Adrenal gland (tissue), 12 donors: ENCODE measurements around the gene CDKAL1. TPM values are rescaled to one million over a fixed set of nuclear protein-coding genes. Genes with fewer than 3 reads are reported as not detected.

Experiments used
- DNase-seq, 7 donors: peaks; one replicate each; pipeline ENCODE4 v3.0.0-alpha.2; 2019 to 2020
- H3K27ac ChIP-seq, 5 donors: fragments of 200-600 bp; sonication (generic) in 4 of 5; 1 replicate in 3 of 5; 2 replicates in 2 of 5; pipeline versions ENCODE4 v1.5.1 to v1.8.0; 2016 to 2020; ENCODE audit warnings: mild to moderate bottlenecking in 1 of 5
- H3K27me3 ChIP-seq: fragments of 200-600 bp; 2 replicates; pipeline ENCODE4 v1.8.0; 2021
- H3K36me3 ChIP-seq, 2 donors: fragments of 200-600 bp; replicated peaks in 1 of 2; 1 replicate in 1 of 2; 2 replicates in 1 of 2; pipeline versions ENCODE4 v1.5.1 to v1.8.0; 2018 to 2022
- H3K4me1 ChIP-seq, 2 donors: fragments of 200-600 bp; replicated peaks in 1 of 2; 1 replicate in 1 of 2; 2 replicates in 1 of 2; pipeline versions ENCODE4 v1.5.1 to v1.8.0; 2018 to 2021
- H3K4me3 ChIP-seq, 4 donors: fragments of 200-600 bp; sonication (generic) in 3 of 4; one replicate each; pipeline ENCODE4 v1.5.1; 2016 to 2018
- H3K9me3 ChIP-seq, 3 donors: fragments of 200-600 bp; sonication (generic) in 1 of 3; replicated peaks in 1 of 3; 1 replicate in 2 of 3; 2 replicates in 1 of 3; pipeline versions ENCODE4 v1.5.1 to v1.8.0; 2016 to 2021
- CTCF ChIP-seq, 6 experiments: fragments of 450-650 bp in 4 of 6; fragments of 200-600 bp in 2 of 6; sonication (generic) in 1 of 6; IDR thresholded peaks; 1 replicate in 5 of 6; 2 replicates in 1 of 6; pipeline versions ENCODE4 v1.5.1 to v1.8.0; 2016 to 2021; ENCODE audit warnings: antibody characterized with exemption in 6 of 6, mild to moderate bottlenecking in 2 of 6, moderate library complexity in 1 of 6
- POLR2A ChIP-seq, 2 donors: fragments of 450-650 bp; IDR thresholded peaks; one replicate each; pipeline ENCODE4 v1.6.1; 2017; ENCODE audit warnings: antibody characterized with exemption in 2 of 2, mild to moderate bottlenecking in 2 of 2, moderate library complexity in 1 of 2
- WGBS, 4 donors: extraction: QIAGEN DNeasy Blood & Tissue Kit in 2 of 4; methylation state at CpG; one replicate each; pipeline versions ENCODE4 v1.1.5 to v1.1.7; 2013 to 2017; 5-methylcytosine and 5-hydroxymethylcytosine counted together
- intact Hi-C, 2 donors: fragments of 100-400 bp; cut with DNase I; formaldehyde crosslinking; loops; one replicate each; pipeline versions ENCODE4 v1.14.1 to v1.15.0; 2022 to 2023
- polyA plus RNA-seq, 3 donors: library from polyadenylated mRNA; stranded (reverse); fragments of 200-250 nt in 2 of 3; fragments of 350-450 nt in 1 of 3; fragmentation: Illumina TruSeq in 1 of 3; extraction: RNeasy Lipid Tissue Mini Kit (QIAGEN cat#74804) in 1 of 3; gene quantifications; one replicate each; pipeline ENCODE4 v1.2.3, GENCODE V29; 2013 to 2014
- total RNA-seq, 9 donors: library from RNA; depleted of rRNA in 4 of 9; stranded (reverse); fragments of >200 nt in 4 of 9; fragments of 120-200 nt in 1 of 9; fragmentation: NEBNext Ultra II Directional in 1 of 9; extraction: Animal tissue kit (Norgen Biotek cat#: 25700) in 1 of 9; gene quantifications; one replicate each; pipeline versions ENCODE4 v1.1.0 to v1.2.4, GENCODE V29; 2013 to 2023
- donor health status: healthy with polysubstance abuse.
- donor health status: Bipolar disorder and iron deficiency.
- donor health status: DM: yes; HTN: yes; CAD: no.
- donor health status: DM: no; HTN: no; CAD: no.
- donor health status: DM: no; HTN: no; CAD: no.
- donor health status: DM: yes; HTN: yes; CAD: no.

CDKAL1 gene
- total and polyA plus RNA-seq, 12 donors: 3.9 to 21.1 (median 10.6) TPM

DNA sequence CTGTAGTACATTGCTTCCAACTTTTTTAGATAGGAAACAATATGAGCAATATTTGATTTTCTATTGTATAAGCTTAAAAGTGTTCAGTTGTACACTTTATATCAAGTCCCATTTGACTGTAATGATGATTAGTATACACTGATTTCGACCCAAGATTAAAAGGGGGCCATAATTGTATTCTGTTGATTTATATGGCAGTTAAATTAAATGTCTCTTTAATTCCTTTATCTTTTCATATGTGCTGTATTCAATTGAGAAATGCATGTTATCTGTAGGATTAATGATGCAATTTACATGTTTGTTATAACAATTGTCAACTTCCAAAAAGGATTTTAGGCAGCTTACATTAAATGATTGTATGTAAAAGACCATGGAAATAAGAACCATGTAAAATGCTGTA is 317.5 kb downstream of the CDKAL1 start:
- intact Hi-C loops: no loop called here
- DNase-seq: no peak
- H3K27ac ChIP-seq: no peak overlapping the region
- H3K4me1 ChIP-seq: no peaks in the 10 kb centered on the region
- no peaks in the 10 kb centered on the region for H3K27me3 ChIP-seq
- H3K9me3 ChIP-seq: no peaks in the 10 kb centered on the region
- no peak for TF ChIP-seq POLR2A (IDR thresholded peaks at IDR 0.05)
- TF ChIP-seq CTCF (IDR thresholded peaks at IDR 0.05): no peak
- 80 to 97% (median 88%) methylated on average over 1 of the region's 1 CpG for WGBS, 4 donors
- no peaks in the 10 kb centered on the region for H3K36me3 ChIP-seq
- no peak overlapping the region for H3K4me3 ChIP-seq

- intact Hi-C loops: no loop called here
- no peak for TF ChIP-seq POLR2A (IDR thresholded peaks at IDR 0.05)
- TF ChIP-seq CTCF (IDR thresholded peaks at IDR 0.05): no peak
- Histone ChIP-seq H3K4me1 (no peaks in the 10 kb centered on the region), H3K4me3 (no peak overlapping the region), H3K9me3 (no peaks in the 10 kb centered on the region), H3K27ac (no peak overlapping the region), H3K36me3 (no peaks in the 10 kb centered on the region), H3K27me3 (no peaks in the 10 kb centered on the region)
- 82 to 89% (median 87%) methylated on average over 3 of the region's 3 CpGs for WGBS, 4 donors
- DNase-seq: no peak
Measured at GRCh38 chr6:20853828-20854227, 319.6 kb downstream of the CDKAL1 start.

DNA sequence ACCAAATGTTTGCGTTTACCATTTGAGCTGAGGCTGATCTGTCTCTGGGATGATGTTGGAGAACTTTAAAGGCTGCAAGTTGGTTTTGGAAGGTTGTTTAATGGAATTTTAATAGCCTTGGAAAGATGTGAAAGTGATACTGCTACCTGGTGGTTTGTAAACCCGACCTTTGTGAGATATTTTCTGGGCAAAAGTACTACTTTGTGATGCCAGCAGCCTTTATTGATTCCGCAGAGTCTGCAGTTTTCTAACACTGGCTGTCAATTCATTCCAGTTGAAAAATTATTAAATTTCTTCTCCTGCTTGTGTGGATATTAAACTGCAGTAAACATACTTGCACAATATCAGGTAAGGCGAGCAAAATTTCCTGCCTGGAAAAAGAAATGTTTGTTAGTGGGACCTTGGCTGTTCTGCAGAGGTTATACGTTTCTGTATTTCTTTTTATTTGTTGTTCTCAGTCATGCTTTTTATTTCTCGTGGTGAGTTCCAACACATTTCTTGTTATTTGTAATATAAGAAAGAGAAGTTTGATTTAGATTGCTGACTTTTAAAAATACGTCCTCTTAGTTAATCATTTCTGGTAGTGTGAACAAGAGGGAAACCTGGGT is 322.5 kb downstream of the CDKAL1 start:
- Histone ChIP-seq H3K4me3 (no peak overlapping the region), H3K4me1 (no peaks in the 10 kb centered on the region), H3K27ac (no peak overlapping the region), H3K36me3 (no peaks in the 10 kb centered on the region), H3K9me3 (no peaks in the 10 kb centered on the region), H3K27me3 (no peaks in the 10 kb centered on the region)
- DNase-seq: no peak
- TF ChIP-seq CTCF (IDR thresholded peaks at IDR 0.05): no peak
- no peak for TF ChIP-seq POLR2A (IDR thresholded peaks at IDR 0.05)
- intact Hi-C loops: no loop called here
- WGBS, 4 donors: 90 to 93% (median 93%) methylated on average over 7 of the region's 7 CpGs

DNA sequence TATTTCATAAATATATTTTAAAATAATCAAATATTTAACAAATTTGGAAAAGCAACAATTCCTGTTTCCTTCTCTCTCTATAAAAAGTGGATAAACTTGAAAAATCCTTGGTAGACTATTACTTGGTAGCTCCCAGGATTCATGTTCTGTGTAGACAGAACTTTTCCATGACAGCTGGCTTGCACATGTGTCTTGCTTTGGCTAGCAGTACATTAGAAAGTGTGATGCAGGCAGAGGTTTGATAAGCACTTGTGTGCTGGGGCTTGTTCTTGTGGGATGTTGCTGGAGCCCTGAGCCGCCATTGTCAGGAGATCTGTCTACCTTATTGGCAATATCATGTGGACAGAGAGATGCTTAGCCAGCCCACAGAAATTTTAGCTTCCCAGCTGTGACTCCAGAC is 327.2 kb downstream of the CDKAL1 start:
- TF ChIP-seq POLR2A (IDR thresholded peaks at IDR 0.05) (no peak), CTCF (IDR thresholded peaks at IDR 0.05) (no peak)
- Histone ChIP-seq H3K4me1 (no peaks in the 10 kb centered on the region), H3K27ac (no peak overlapping the region), H3K4me3 (no peak overlapping the region), H3K27me3 (no peaks in the 10 kb centered on the region), H3K36me3 (no peaks in the 10 kb centered on the region), H3K9me3 (no peaks in the 10 kb centered on the region)
- no peak for DNase-seq
- 91 to 100% (median 100%) methylated on average over 1 of the region's 1 CpG; no CpG with 5 or more reads in 1 of the 4 donors for WGBS, 4 donors
- intact Hi-C loops: no loop called here
